ENCODE results near the gene PRKD1. TPM values are rescaled to one million over a fixed set of nuclear protein-coding genes. Genes with fewer than 3 reads are reported as not detected.

The PRKD1 gene
- total RNA-seq, 1 experiment from 2014 or later: 1.2 TPM

- ATAC-seq: no peak
Observed at GRCh38 chr14:29796853-29797252, 130.8 kb downstream of the PRKD1 start.

DNA sequence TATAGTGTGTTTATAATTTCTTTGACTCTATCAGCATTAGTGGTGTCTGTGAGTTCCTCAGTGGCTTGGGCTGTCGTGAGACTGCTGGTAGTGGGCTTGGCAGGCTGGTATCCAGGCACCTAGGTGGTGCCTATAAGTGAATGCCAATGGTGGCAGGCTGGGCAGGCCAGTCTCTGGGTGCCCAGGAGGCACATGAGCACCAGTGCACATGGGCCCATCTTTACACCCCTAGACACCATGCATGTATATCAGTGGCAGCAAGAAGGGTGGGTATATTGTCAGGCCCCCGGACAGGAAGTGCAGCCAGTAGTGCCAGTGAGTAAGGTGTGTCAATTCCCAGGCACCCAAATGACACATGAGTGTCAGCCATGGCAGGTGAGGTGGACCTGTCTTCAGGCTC is 138.2 kb downstream of the PRKD1 start:
- Histone ChIP-seq H3K9me2 (replicated peaks; ENCODE audit: low read length) (no peaks in the 10 kb centered on the region), H3K27ac (ENCODE audit: low read length) (no peak overlapping the region), H3K36me3 (ENCODE audit: low read depth, low read length) (no peaks in the 10 kb centered on the region), H2AFZ (ENCODE audit: low read length) (no peak overlapping the region), H3K9me3 (ENCODE audit: low read length) (no peaks in the 10 kb centered on the region), H3F3A (ENCODE audit: low read length, unreplicated experiment) (no peaks in the 10 kb centered on the region), H3K27me3 (ENCODE audit: low read length) (no peaks in the 10 kb centered on the region), H3K9ac (ENCODE audit: low read length) (no peak overlapping the region), H4K20me1 (ENCODE audit: low read length) (no peaks in the 10 kb centered on the region), H3K79me2 (ENCODE audit: low read length) (no peaks in the 10 kb centered on the region), H3K4me3 (ENCODE audit: low read length) (no peak overlapping the region), H3K4me2 (ENCODE audit: low read length) (no peak overlapping the region), H3K4me1 (ENCODE audit: insufficient read depth, low read length) (no peaks in the 10 kb centered on the region)
- ATAC-seq: no peak
- no peak for DNase-seq
- ChIA-PET CTCF (no interaction called here), POLR2A (ENCODE audit: unreplicated experiment) (no interaction called here)
- TF ChIP-seq CTCF (conservative IDR thresholded peaks at IDR 0.05; ENCODE audit: low read depth, low read length) (no peak), EZH2phosphoT487 (IDR thresholded peaks at IDR 0.05; ENCODE audit: borderline replicate concordance, low read length) (no peak), EZH2 (IDR thresholded peaks at IDR 0.05; ENCODE audit: low read length, unreplicated experiment) (no peak)
- intact Hi-C loops (cut with micrococcal nuclease): no loop called here
- no TSS peak for BruUV-seq (replicated peaks)

More at GRCh38 chr14:29796853-29797252, 130.8 kb downstream of the PRKD1 start:
- no peaks in the 10 kb centered on the region for H3F3A ChIP-seq (ENCODE audit: low read length, unreplicated experiment)
- no TSS peak for BruUV-seq (replicated peaks)
- H3K9me3 ChIP-seq (ENCODE audit: low read length): no peaks in the 10 kb centered on the region
- no peaks in the 10 kb centered on the region for H3K9me2 ChIP-seq (replicated peaks; ENCODE audit: low read length)
- ChIA-PET CTCF (no interaction called here), POLR2A (ENCODE audit: unreplicated experiment) (no interaction called here)
- no peak for TF ChIP-seq EZH2phosphoT487 (IDR thresholded peaks at IDR 0.05; ENCODE audit: borderline replicate concordance, low read length)
- TF ChIP-seq CTCF (conservative IDR thresholded peaks at IDR 0.05; ENCODE audit: low read depth, low read length): no peak
- no peak for TF ChIP-seq EZH2 (IDR thresholded peaks at IDR 0.05; ENCODE audit: low read length, unreplicated experiment)
- no peak overlapping the region for H3K9ac ChIP-seq (ENCODE audit: low read length)
- DNase-seq: no peak
- H3K79me2 ChIP-seq (ENCODE audit: low read length): no peaks in the 10 kb centered on the region
- no peak overlapping the region for H3K4me2 ChIP-seq (ENCODE audit: low read length)
- no peaks in the 10 kb centered on the region for H3K27me3 ChIP-seq (ENCODE audit: low read length)
- intact Hi-C loops (cut with micrococcal nuclease): no loop called here
- no peaks in the 10 kb centered on the region for H3K36me3 ChIP-seq (ENCODE audit: low read depth, low read length)
- H2AFZ ChIP-seq (ENCODE audit: low read length): no peak overlapping the region
- H3K4me3 ChIP-seq (ENCODE audit: low read length): no peak overlapping the region
- H4K20me1 ChIP-seq (ENCODE audit: low read length): no peaks in the 10 kb centered on the region
- H3K27ac ChIP-seq (ENCODE audit: low read length): no peak overlapping the region
- H3K4me1 ChIP-seq (ENCODE audit: insufficient read depth, low read length): no peaks in the 10 kb centered on the region

GRCh38 chr14:29788093-29788492 is 139.6 kb downstream of the PRKD1 start:
- Histone ChIP-seq H3K27me3 (ENCODE audit: low read length) (no peaks in the 10 kb centered on the region), H3K79me2 (ENCODE audit: low read length) (no peaks in the 10 kb centered on the region), H3K9me3 (ENCODE audit: low read length) (no peaks in the 10 kb centered on the region), H3F3A (ENCODE audit: low read length, unreplicated experiment) (no peaks in the 10 kb centered on the region), H4K20me1 (ENCODE audit: low read length) (no peaks in the 10 kb centered on the region), H3K4me1 (ENCODE audit: insufficient read depth, low read length) (no peaks in the 10 kb centered on the region), H3K9ac (ENCODE audit: low read length) (no peak overlapping the region), H3K4me3 (ENCODE audit: low read length) (no peak overlapping the region), H3K27ac (ENCODE audit: low read length) (no peak overlapping the region), H3K36me3 (ENCODE audit: low read depth, low read length) (no peaks in the 10 kb centered on the region), H3K4me2 (ENCODE audit: low read length) (no peak overlapping the region), H3K9me2 (replicated peaks; ENCODE audit: low read length) (no peaks in the 10 kb centered on the region), H2AFZ (ENCODE audit: low read length) (no peak overlapping the region)
- BruUV-seq (replicated peaks): no TSS peak
- intact Hi-C loops (cut with micrococcal nuclease): no loop called here
- DNase-seq: no peak
- no peak for ATAC-seq
- TF ChIP-seq CTCF (conservative IDR thresholded peaks at IDR 0.05; ENCODE audit: low read depth, low read length) (no peak), EZH2phosphoT487 (IDR thresholded peaks at IDR 0.05; ENCODE audit: borderline replicate concordance, low read length) (no peak), EZH2 (IDR thresholded peaks at IDR 0.05; ENCODE audit: low read length, unreplicated experiment) (no peak)
- ChIA-PET CTCF (no interaction called here), POLR2A (ENCODE audit: unreplicated experiment) (no interaction called here)
